ENCODE results near the gene FAM43B. TPM values are rescaled to one million over a fixed set of nuclear protein-coding genes. Genes with fewer than 3 reads are reported as not detected.

FAM43B gene
- total RNA-seq, 1 donor from 2014 or later: 0.75 TPM

DNA sequence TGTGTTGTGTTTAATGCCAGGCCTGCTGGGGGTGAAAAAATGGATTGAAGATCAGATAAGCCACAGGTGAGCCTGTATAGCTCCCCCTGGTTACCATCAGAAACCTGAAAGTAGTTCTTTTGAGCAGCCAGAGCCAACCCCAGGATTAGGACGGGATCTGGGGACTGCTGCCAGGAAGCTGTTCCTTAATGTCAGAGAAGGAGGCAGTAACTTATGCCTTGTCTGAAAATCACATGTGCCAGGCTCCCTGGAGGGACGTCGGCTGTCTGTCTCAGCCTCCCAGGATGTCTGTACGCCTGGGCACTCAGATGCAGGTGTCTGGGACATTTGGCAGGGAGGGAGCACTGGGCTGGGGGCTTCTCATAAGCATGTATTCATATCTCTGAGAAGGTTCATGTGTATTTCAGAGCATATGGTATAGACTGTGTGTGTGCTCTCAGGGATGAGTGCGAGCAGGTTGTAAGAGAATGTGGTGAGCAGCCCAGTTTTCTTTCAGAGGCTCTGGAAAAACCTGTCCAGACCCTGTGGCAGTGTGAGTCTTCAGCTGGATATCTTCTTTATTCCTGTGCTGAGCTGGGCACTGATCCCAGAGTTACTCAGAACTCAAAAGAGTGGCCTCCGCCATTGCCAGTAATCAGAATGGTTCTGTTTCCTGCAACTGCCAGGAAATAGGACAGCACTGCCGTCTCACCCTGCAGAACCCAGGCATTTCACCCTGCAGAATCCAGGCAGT lies 2.8 kb downstream of the FAM43B start:
- intact Hi-C loops (cut with DNase I): no loop called here
- H3K27ac ChIP-seq: no peak overlapping the region
- no peaks in the 10 kb centered on the region for H3K36me3 ChIP-seq
- H3K27me3 ChIP-seq: no peaks in the 10 kb centered on the region
- peaks cover 3 to 4% of the 10 kb centered on the region in 2 donors for H3K4me1 ChIP-seq
- H3K4me3 ChIP-seq: no peak overlapping the region
- TF ChIP-seq, protein P1, sequence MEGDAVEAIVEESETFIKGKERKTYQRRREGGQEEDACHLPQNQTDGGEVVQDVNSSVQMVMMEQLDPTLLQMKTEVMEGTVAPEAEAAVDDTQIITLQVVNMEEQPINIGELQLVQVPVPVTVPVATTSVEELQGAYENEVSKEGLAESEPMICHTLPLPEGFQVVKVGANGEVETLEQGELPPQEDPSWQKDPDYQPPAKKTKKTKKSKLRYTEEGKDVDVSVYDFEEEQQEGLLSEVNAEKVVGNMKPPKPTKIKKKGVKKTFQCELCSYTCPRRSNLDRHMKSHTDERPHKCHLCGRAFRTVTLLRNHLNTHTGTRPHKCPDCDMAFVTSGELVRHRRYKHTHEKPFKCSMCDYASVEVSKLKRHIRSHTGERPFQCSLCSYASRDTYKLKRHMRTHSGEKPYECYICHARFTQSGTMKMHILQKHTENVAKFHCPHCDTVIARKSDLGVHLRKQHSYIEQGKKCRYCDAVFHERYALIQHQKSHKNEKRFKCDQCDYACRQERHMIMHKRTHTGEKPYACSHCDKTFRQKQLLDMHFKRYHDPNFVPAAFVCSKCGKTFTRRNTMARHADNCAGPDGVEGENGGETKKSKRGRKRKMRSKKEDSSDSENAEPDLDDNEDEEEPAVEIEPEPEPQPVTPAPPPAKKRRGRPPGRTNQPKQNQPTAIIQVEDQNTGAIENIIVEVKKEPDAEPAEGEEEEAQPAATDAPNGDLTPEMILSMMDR (IDR thresholded peaks at IDR 0.05): no peak
- H3K9me3 ChIP-seq: no peaks in the 10 kb centered on the region
- no peak for DNase-seq (ENCODE audit: low spot score in 2 of 2)

DNA sequence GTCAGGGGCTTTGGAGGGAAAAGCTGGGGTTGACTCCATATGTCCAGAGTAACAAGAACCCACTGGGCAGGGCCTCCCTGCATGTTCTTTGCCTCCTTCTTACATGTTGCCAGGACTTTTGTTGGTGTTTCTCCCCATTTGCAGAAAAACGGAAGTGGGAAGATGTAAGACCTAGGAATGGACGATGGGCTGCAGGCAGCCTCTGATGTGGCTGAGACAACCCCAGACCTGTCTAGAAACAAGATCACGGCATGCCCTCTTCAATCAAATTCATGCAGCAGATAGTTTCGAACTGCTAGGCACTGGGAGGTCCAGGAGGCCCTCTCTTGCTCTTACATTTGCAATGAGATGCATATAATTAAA lies 3.4 kb downstream of the FAM43B start:
- intact Hi-C loops (cut with DNase I): no loop called here
- DNase-seq (ENCODE audit: low spot score in 2 of 2): no peak
- H3K36me3 ChIP-seq: no peaks in the 10 kb centered on the region
- H3K4me1 ChIP-seq: peaks cover 3 to 4% of the 10 kb centered on the region in 2 donors
- H3K27ac ChIP-seq: no peak overlapping the region
- H3K4me3 ChIP-seq: no peak overlapping the region
- H3K9me3 ChIP-seq: no peaks in the 10 kb centered on the region
- H3K27me3 ChIP-seq: no peaks in the 10 kb centered on the region
- TF ChIP-seq, protein P1 (IDR thresholded peaks at IDR 0.05): no peak

DNA sequence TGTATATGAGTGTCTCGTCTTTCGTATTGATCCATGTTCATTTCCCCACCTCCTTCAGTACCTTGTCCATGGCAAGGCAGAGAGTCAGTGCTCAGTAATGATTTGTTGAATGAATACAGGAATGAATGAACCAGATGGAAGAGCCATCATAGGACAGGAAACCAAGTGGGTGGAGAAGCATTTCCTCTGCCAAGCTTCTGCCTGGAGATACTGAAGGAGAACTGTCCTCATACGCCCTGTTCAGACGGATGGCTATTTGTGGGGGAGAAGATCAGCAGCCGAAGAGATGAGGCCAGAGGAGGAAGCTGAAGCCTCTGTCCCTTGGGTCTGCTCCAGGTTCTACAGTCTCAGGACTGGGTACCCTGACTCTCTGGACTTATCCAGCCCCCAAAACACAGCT lies 5.8 kb downstream of the FAM43B start:
- peaks cover 0 to under 1% of the 10 kb centered on the region in 2 donors for H3K4me1 ChIP-seq
- TF ChIP-seq, protein P1 (IDR thresholded peaks at IDR 0.05): no peak
- intact Hi-C loops (cut with DNase I): no loop called here
- H3K4me3 ChIP-seq: no peak overlapping the region
- H3K27me3 ChIP-seq: no peaks in the 10 kb centered on the region
- H3K9me3 ChIP-seq: no peaks in the 10 kb centered on the region
- no peaks in the 10 kb centered on the region for H3K36me3 ChIP-seq
- DNase-seq (ENCODE audit: low spot score in 2 of 2): no peak
- H3K27ac ChIP-seq: no peak overlapping the region

DNA sequence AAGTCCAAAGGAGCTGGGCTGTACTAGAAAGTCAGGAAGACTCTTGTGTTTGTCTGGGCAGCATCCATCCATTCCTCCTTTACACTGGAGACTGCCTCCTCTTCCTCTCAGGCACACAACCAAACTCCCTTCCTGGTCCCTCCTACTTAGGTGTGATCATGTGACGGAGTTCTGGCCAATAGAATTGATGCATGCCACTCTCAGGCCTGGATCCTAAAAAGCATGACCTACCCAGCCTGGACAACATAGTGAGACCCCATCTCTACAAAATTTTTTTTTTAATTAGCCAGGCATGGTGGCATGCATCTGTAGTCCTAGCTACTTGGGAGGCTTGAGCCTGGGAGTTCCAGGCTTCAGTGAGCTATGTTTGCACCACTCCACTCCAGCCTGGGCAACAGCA lies 8.6 kb downstream of the FAM43B start:
- no peaks in the 10 kb centered on the region for H3K4me1 ChIP-seq
- TF ChIP-seq, protein P1 (IDR thresholded peaks at IDR 0.05): no peak
- no peak overlapping the region for H3K4me3 ChIP-seq
- no peaks in the 10 kb centered on the region for H3K27me3 ChIP-seq
- H3K36me3 ChIP-seq: no peaks in the 10 kb centered on the region
- no peak overlapping the region for H3K27ac ChIP-seq
- no peaks in the 10 kb centered on the region for H3K9me3 ChIP-seq
- no peak for DNase-seq (ENCODE audit: low spot score in 2 of 2)
- intact Hi-C loops (cut with DNase I): no loop called here

DNA sequence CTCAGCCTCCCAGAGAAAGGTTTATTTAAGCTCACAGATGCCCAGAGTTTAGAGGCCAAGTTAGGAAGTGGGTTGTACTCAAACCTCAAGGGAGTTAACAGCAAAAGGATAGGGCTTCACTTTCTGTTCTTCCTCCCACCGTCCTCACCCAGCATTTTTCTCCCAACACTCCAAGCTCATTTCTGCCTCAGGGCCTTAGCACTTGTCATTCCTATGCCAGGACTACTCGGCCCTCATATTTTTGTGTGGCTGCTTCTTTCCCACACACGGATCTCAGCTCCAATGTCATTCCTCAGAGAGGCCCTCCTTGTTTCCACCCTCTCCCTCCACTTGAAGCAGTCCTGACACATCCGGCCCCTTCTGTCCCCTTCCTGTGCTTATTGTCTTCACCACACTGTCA lies 12.9 kb downstream of the FAM43B start:
- no peak overlapping the region for H3K27ac ChIP-seq
- no peaks in the 10 kb centered on the region for H3K27me3 ChIP-seq
- TF ChIP-seq, protein P1 (IDR thresholded peaks at IDR 0.05): no peak
- intact Hi-C loops (cut with DNase I): no loop called here
- H3K4me3 ChIP-seq: no peak overlapping the region
- no peaks in the 10 kb centered on the region for H3K36me3 ChIP-seq
- DNase-seq (ENCODE audit: low spot score in 2 of 2): no peak
- no peaks in the 10 kb centered on the region for H3K4me1 ChIP-seq
- H3K9me3 ChIP-seq: no peaks in the 10 kb centered on the region
